Ramos (cell line): ENCODE measurements around the gene PVALEF.

Source experiments
- in situ Hi-C: fragments of 300-500 bp; cut with MboI; formaldehyde crosslinking; loops from one replicate; pipeline ENCODE4 v1.14.3; 2022; ENCODE audit warnings: low sequenced_read_pairs; ENCODE audit not compliant: unreplicated experiment

Gene PVALEF

DNA sequence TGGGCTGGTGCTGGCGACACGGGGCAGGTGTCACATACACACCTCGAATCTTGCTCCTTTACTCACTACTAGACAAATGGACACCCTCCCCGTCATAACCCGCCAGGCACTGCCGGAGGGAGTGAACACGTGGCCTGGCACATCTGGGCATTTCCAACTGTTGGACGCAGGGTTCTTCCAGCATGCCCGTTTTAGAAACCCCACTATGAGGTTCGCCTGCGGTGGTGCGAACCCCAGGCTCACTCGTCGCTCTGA lies 64.3 kb downstream of the PVALEF start:
- in situ Hi-C loops: no loop called here

DNA sequence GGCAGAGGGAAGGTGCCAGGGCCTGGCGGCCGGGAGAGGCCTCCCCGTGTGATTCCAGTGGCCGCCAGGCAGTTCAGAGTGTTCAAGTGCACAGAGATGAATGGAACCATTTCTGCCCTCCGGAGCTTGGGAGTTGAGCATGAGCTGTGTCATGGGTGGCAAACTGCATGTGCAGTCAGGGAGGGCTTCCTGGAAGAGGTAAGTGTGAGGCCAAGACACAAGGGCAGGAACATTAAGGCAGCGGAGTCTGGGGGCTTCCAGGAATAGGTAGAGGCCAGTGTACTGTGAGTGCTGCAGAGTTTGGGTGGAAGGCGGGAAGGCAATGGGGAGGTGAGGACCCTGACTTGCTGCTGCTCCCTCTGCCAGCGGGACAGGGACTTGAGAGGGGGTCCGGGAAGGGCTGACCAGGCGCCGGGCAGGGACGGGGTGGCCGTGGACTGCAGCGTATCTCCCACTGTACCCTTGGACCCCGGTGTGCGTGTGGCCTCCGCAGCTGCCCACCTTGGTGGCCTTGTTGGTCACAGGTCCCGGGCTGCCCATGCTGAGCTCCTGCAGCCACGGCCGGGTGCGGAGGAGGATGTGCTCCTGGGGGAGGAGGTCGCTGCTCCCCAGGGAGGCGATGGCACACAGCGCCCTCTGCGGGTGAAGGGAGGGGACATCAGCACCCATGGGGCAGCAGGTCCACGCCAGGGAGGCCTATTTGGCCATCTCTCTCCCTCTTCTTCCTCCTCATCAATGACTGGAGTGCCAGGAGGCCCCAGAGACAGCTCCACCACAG lies 64.9 kb downstream of the PVALEF start:
- in situ Hi-C loops: no loop called here

DNA sequence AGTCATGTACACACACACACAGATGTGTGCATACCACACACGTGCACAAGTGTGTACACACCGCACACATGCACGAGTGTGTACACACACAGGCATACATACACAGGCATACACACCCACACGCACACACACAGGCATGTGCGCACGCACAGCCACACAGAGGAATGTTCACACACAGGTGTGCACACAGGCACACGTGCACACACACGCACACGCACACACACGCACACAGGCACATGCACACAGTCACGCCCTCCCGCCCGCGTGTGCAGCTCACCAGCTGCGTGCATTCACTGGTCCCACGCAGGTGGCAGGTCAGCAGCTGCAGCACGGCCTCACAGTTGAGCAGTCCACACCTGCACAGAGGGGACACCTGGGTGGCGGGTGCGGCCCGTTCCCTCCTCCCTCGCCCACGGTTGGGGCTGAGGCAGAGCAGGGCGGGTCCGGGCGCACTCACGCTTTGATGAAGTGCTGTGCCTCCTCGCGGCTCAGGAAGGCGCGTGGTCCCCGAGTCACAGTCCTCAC lies 65.9 kb downstream of the PVALEF start:
- in situ Hi-C loops: no loop called here

DNA sequence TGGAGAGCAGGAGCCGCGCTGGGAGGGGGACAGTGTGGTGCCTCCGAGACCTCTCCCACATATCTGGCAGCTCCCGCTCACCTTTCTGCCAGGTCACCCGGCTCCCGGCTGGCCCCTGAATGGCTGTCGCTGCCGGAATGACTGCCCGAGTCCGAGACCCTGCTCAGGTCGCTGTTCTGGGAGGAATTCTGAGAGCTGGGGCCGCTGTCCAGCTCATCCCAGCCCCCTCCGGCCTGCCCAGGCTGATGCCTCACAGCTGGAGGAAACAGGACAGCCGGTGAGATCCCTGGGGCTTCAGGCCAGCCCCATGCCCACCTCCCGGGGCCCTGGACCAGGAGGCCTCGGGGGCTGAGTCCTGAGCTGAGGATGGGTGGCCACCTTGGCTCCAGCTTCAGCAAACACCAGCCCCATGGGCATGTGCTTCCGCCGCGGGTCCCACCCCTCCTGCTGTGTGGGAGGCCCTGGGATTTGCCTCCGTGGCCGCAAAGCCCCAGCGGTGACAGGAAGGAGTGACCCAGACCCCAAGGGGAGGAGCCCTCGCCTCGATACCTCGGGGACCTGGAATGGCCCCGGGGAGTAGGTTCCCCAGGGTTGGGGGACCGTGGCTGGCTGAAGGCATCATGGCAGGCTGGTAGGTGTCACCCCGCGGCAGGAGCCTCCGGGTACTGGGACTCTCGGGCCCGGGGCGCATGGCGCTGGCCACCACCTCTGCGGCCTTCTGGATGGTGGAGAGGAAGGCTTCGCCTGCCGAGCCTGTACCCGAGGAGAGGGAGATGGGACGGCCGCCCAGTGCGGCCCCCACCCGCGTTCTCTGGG lies 66.7 kb downstream of the PVALEF start:
- in situ Hi-C loops: no loop called here
